Measurements from ENCODE around the gene PHEX. TPM values are rescaled to one million over a fixed set of nuclear protein-coding genes. Genes with fewer than 3 reads are reported as not detected.

Gene PHEX
- total RNA-seq, 1 experiment from 2014 or later: 0.04 TPM

DNA sequence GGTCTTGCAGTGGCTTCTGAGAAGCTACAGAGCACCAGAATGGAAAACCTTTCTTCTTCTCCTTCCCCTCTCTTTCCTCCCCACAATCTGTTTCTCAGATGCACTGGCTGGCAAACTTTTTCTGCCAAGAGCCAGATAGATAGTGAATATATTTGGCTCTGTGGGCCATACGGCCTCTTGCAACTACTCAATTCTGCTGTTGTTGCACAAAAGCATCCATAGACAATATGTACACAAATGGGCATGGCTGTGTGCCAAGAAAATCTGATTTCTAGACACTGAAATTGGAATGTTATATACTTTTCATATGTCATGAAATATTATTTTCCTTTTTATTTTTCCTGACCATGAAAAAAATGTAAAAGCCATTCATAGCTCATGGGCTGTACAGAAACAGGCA is 3.1 kb downstream of the PHEX start:
- TF ChIP-seq, protein P1, sequence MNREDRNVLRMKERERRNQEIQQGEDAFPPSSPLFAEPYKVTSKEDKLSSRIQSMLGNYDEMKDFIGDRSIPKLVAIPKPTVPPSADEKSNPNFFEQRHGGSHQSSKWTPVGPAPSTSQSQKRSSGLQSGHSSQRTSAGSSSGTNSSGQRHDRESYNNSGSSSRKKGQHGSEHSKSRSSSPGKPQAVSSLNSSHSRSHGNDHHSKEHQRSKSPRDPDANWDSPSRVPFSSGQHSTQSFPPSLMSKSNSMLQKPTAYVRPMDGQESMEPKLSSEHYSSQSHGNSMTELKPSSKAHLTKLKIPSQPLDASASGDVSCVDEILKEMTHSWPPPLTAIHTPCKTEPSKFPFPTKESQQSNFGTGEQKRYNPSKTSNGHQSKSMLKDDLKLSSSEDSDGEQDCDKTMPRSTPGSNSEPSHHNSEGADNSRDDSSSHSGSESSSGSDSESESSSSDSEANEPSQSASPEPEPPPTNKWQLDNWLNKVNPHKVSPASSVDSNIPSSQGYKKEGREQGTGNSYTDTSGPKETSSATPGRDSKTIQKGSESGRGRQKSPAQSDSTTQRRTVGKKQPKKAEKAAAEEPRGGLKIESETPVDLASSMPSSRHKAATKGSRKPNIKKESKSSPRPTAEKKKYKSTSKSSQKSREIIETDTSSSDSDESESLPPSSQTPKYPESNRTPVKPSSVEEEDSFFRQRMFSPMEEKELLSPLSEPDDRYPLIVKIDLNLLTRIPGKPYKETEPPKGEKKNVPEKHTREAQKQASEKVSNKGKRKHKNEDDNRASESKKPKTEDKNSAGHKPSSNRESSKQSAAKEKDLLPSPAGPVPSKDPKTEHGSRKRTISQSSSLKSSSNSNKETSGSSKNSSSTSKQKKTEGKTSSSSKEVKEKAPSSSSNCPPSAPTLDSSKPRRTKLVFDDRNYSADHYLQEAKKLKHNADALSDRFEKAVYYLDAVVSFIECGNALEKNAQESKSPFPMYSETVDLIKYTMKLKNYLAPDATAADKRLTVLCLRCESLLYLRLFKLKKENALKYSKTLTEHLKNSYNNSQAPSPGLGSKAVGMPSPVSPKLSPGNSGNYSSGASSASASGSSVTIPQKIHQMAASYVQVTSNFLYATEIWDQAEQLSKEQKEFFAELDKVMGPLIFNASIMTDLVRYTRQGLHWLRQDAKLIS (CRISPR knock-in tag; IDR thresholded peaks at IDR 0.05; ENCODE audit: borderline replicate concordance): no peak
- TF ChIP-seq ZNF396 (CRISPR knock-in tag; IDR thresholded peaks at IDR 0.05; ENCODE audit: borderline replicate concordance) (no peak), E2F5 (CRISPR knock-in tag; IDR thresholded peaks at IDR 0.05) (no peak), GRHL2 (CRISPR knock-in tag; IDR thresholded peaks at IDR 0.05; ENCODE audit: insufficient replicate concordance, severe bottlenecking) (no peak)
- H3K4me3 Mint-ChIP-seq: no peak overlapping the region
- ChIA-PET POLR2A (no interaction called here), CTCF (no interaction called here)
- no peaks in the 10 kb centered on the region for H3K27me3 Mint-ChIP-seq (ENCODE audit: low read depth)
- peaks cover 31% of the 10 kb centered on the region for H3K4me1 Mint-ChIP-seq
- no peak overlapping the region for H3K27ac Mint-ChIP-seq
- no peaks in the 10 kb centered on the region for H3K36me3 Mint-ChIP-seq
- H3K9me3 Mint-ChIP-seq: no peaks in the 10 kb centered on the region
- no peak for ATAC-seq
- no peak for DNase-seq (ENCODE audit: low spot score)

GRCh38 chrX:22037225-22037624 is 5.1 kb downstream of the PHEX start:
- Mint-ChIP-seq H3K4me1 (peaks cover 39% of the 10 kb centered on the region), H3K4me3 (no peak overlapping the region), H3K27ac (no peak overlapping the region), H3K27me3 (ENCODE audit: low read depth) (no peaks in the 10 kb centered on the region), H3K36me3 (no peaks in the 10 kb centered on the region), H3K9me3 (no peaks in the 10 kb centered on the region)
- no peak for ATAC-seq
- ChIA-PET CTCF (interaction anchor here (1.8 kb wide), 1 partner anchor 52 kb away, joined by 7 read pairs; no protein-coding TSS in a partner anchor), POLR2A (no interaction called here)
- no peak for DNase-seq (ENCODE audit: low spot score)
- TF ChIP-seq ARID4B (CRISPR knock-in tag; IDR thresholded peaks at IDR 0.05; ENCODE audit: borderline replicate concordance) (no peak), TP53 (CRISPR knock-in tag; IDR thresholded peaks at IDR 0.05) (no peak), ZNF263 (CRISPR knock-in tag; IDR thresholded peaks at IDR 0.05; ENCODE audit: low read depth) (no peak), ZNF532 (CRISPR knock-in tag; IDR thresholded peaks at IDR 0.05; ENCODE audit: borderline replicate concordance) (no peak)
- TF ChIP-seq, protein P2, sequence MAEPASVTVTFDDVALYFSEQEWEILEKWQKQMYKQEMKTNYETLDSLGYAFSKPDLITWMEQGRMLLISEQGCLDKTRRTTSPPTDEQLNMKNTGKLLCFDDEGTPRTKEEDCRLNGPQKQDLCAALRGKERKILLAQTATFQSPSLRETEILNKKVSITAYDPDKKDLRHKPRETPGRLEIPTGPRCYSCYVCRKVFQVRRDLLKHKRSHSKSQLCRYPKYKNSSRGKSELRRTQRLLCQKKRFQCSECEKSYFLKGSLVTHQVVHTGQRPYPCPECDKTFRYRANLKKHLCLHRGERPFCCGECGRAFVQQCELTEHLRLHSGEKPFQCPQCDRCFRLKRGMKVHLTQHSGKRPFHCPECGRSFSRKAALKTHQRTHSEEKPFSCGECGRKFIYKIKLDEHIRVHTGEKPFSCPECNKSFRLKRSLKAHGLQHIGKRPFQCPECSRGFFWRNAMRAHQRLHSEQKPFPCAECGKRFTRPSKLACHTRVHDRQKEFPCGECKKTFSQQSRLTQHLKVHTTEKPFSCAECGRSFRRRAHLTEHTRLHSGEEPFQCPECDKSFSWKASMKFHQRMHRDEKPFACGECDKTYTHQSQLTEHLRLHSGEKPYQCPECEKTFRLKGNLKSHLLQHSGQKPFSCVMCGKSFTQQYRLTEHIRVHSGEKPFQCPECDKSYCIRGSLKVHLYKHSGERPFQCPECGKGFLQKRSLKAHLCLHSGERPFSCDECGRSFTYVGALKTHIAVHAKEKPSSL (CRISPR knock-in tag; conservative IDR thresholded peaks at IDR 0.05): no peak
